HG03060 (cell line): ENCODE data around the gene ZNF454.

ENCODE experiments used
- ATAC-seq: cut with Tn5 transposase; IDR thresholded peaks from one replicate; pipeline ENCODE4 v1.9.1; 2021; ENCODE audit warnings: low read depth, moderate number of reproducible peaks; ENCODE audit not compliant: unreplicated experiment

Gene ZNF454

DNA sequence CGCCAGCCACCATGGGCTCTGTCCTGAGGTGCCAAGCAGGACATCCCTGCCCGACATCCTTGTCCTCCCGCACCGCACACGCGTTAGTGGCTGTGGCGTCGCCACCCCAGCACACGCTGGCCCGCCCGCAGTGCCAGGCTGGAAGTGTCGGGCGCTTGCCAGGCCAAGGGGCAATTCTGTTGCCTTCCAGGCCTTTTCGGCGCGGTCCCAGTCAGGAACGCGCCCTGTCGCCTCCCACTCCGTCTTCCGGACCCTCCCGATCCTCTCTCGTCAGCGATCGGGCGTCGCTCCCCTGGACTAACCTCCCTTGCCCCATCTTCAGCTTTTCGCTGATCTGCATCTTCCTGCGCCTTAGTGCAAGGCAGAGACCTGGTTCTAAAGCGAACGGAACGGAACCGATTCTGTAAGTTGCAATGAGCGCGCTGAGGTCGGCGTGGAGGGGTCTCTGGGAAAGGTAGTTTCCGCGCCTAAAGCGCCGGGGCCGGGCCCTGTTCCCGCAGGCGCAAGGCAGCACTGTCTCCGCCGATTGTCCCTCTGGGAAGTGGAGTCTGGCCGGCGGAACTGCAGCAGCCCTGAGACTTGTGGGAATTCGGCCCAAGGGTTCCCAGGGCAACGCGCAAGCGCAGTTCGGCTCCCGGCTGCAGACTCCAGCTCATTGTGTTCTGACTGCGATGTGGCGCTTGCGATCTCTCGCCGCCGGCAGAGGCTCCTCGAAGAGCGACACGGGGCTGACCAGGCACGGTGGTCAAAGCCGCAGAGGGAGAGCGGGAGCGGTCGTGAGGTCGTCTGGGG lies at the start of gene ZNF454:
TSS of gene ZNF454 (plus strand) at position 630 of the 792 bp plus-strand sequence. CDS start 1,594 bp downstream, outside the sequence.
- no peak for ATAC-seq

GRCh38 chr5:178895615-178896571 lies 45.1 kb upstream of the ZNF454 start, which contains the start of gene ZFP2:
TSS of gene ZFP2 (plus strand) at chr5:178895913. CDS start at chr5:178931314, 35,401 bp downstream.
- no peak for ATAC-seq

DNA sequence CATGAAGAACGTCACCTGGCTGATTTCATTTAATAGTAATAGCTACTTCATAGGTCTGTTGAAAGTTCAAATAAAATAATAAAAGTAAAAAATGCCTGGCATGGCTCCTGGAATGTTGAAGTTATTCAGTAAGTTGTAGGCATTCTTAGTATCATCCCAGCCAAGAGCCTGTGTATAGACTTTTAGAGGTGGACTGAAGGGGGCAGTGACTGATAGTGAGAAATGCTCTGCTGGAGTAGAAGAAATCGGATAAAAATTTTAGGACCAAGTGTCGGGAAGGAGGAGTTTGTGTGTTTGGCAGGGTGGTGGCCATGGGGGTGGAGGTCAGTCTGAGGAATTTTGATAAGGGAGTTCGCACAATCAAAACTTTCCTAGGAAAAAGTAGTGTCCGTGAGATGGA lies 41.7 kb upstream of the ZNF454 start:
- no peak for ATAC-seq

GRCh38 chr5:178902849-178903248 lies 38.1 kb upstream of the ZNF454 start:
- no peak for ATAC-seq

DNA sequence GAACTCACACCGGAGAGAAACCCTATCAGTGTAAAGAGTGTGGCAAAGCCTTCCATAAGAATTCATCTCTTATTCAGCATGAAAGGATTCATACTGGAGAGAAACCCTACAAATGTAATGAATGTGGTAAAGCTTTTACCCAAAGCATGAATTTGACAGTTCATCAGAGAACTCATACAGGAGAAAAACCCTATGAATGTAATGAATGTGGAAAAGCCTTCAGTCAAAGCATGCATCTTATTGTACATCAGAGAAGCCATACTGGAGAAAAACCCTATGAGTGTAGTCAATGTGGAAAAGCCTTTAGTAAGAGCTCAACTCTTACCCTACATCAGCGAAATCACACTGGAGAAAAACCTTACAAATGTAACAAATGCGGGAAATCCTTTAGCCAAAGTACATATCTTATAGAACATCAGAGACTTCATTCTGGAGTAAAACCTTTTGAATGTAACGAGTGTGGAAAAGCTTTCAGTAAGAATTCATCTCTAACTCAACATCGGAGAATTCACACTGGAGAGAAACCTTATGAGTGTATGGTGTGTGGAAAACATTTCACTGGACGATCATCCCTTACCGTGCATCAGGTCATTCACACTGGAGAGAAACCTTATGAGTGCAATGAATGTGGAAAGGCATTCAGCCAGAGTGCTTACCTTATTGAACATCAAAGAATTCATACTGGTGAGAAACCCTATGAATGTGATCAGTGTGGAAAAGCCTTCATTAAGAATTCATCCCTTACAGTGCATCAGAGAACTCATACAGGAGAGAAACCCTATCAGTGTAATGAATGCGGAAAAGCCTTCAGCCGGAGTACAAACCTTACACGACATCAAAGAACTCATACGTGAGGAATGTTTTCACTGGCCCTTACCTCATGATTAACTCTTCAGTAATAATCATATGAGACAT lies 8.9 kb upstream of the ZNF454 start:
- no peak for ATAC-seq

DNA sequence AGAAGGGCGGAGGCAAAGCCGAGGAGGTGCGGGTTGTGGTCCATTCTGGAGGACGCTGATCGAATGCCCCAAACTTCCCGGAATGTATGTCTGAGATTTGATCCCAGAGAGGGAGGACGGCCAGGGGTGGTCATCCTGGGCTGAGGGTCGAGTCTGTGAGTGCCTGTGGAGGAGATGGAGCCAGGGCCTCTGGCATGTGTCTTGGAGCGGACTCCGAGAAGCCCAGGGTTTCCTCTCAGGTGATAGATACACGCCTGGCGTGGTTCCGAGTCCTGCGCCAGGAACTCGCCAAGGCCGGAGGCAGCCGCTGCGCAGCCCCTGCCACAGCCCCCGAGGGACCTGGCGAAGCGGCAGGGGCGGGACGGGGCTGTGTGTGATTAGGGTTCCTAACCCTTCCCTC lies 363 bp downstream of the ZNF454 start:
- ATAC-seq: no peak

DNA sequence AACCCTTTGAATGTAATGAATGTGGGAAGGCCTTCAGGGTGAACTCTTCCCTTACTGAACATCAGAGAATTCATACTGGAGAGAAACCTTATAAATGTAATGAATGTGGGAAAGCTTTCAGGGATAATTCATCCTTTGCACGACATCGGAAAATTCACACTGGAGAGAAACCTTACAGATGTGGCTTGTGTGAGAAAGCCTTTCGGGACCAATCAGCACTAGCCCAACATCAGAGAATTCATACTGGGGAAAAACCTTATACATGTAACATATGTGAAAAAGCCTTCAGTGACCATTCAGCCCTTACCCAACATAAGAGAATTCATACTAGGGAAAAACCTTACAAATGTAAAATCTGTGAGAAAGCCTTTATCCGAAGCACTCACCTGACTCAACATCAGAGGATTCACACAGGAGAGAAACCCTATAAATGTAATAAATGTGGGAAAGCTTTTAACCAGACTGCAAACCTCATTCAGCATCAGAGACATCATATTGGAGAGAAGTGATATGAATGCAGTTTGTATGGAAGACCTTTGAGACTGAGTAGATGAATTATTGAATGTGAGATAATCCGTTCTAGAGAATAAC lies 24.6 kb downstream of the ZNF454 start:
- ATAC-seq: no peak

DNA sequence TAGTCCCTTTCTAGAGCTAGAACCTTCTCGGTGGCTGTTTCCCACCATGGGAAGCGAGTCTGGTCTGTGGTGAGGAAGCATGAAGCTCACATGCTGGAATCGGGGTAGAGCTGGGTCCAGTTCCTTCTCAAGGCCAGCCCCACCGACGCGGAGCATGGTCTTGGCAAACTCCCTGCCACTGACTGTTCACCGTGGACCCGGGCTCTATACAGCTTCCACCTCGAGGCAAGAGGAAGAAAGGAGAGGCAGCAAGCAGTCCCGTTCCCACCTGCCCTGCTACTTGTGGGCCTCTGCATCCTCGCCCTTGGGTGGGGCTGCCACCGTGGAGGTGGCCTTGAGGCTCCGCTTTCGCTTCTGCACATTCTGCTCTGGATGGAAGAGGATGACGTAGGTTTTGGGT lies 40.4 kb downstream of the ZNF454 start:
- no peak for ATAC-seq

DNA sequence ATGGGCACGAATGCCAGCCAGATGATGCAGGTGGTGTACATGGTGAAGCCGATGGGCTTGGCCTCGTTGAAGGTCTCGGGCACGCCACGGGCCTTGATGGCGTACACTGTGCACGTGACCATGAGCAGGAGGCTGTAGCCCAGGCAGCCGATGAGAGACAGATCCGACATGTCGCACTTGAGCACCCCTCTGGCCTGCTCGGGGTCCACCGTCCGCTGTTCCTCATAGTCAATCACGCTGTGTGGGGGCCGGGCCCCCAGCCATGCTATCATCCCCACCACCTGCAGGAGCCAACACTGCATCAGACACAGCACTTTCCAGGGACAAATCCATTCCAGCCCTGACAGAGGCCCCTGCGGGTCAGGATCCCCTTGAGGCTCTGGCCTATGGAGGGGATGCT lies 41.9 kb downstream of the ZNF454 start:
- ATAC-seq: no peak

DNA sequence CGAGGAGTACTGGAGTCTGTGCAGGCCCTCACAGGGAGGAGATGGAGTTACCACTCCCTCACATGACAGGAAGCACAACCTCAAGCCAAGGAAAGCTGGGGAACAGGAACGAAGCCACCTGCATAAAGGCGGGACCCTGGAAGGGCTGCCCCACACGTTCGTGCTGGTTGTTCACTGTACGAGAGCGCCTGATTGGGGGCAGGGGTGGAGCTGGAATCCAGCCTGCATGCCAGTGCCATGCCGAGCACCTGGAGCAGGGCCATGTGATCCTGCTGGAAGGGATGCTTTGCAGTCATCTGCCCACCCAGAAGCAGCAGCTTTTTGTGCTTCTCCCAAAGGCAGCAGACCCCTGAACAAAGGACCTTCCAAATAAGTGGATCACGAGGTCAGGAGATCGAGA lies 42.7 kb downstream of the ZNF454 start:
- ATAC-seq: no peak

- ATAC-seq: no peak
These were observed 43.4 kb downstream of the ZNF454 start for GRCh38 chr5:178984145-178985072.

DNA sequence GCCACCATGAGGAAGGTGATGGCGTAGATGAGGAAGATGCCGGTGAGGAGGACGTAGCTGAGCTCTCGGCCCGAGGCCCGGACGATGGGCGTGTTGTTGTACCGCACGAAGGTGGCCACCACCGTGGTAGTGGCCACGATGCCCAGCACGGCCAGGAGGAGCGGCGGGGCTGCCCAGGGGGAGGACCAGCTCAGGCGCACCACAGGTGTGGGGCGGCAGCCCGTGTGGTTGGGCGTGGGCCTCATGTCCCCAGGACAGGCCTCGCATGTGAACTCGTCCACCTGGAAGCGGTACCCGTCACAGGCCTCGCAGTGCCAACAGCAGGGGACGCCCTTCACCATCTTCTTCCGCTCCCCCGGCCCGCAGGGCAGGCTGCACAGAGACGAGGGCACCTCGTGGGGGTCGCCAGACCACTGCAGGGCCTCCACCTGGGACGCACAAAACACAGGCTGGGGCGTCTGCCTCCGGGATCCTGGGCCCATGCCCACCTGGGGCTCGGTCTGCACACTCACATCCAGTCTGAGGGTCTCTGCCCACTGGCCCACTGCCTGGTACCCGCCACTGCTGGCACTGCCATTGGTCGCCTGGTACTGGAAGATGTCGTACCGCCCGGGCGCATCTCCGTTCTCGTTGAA lies 45.4 kb downstream of the ZNF454 start:
- no peak for ATAC-seq

GRCh38 chr5:178988436-178989220 lies 47.6 kb downstream of the ZNF454 start:
- no peak for ATAC-seq

GRCh38 chr5:178989311-178989710 lies 48.3 kb downstream of the ZNF454 start:
- no peak for ATAC-seq

GRCh38 chr5:178990491-178990890 lies 49.5 kb downstream of the ZNF454 start:
- no peak for ATAC-seq

DNA sequence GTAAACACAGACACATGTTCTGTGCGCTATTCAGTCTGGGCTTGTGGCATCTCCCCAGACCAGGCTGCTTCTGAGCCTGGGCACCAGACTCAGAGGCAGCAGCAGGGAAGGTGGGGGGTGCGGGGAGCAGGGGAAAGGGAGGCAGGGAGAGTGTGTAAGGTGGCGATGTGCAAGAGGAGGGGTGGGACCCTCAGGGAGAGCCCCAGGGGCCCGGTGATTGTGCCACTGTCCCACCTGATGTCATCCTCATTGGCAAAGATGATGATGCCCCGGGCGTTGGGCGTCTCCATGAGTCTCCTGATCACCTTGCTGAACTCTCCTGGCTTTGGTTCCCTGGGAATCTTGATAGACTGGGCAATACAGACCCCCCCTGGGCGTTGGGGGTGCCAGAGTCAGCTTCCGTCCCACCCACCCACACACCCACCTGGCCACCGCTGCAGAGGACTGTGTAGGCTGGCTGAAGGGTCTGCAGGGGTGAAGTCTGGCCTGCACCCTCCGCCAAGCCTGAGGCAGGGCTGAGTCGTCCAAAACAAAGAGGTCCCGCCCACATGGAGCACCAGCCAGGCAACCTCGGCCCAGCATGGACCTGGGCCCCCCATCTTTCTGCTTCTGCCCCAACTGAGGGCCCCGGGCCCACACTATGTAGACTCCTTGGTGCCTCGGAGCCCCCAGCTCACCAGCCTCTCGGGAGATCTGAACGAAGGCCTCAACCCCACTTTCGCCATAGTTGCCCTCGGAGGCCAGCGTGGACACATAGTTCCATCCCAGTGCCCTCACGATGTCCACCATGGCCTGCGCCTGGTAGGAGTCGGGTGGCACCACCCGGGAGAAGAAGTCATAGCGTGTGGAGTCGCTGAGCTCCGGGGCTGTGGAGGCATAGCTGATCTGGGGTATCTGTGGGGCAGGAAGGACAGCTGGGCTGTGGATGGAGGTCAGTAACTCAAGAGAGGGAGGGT lies 50.5 kb downstream of the ZNF454 start:
- ATAC-seq: no peak
